HG02798 (cell line): Measurements from ENCODE around the gene MYH7B.

Experiments
- ATAC-seq: cut with Tn5 transposase; IDR thresholded peaks from one replicate; pipeline ENCODE4 v1.9.1; 2021; ENCODE audit warnings: mild to moderate bottlenecking; ENCODE audit not compliant: unreplicated experiment, poor library complexity

MYH7B gene

GRCh38 chr20:34943808-34944567, 11.7 kb upstream of the MYH7B start:
- ATAC-seq = no peak

GRCh38 chr20:34945315-34946077, 10.2 kb upstream of the MYH7B start:
- no peak for ATAC-seq

- ATAC-seq = no peak
Measured at GRCh38 chr20:34946661-34947060, 9.0 kb upstream of the MYH7B start.

- no peak for ATAC-seq
Measured at GRCh38 chr20:34947336-34947735, 8.3 kb upstream of the MYH7B start.

GRCh38 chr20:34948030-34948429, 7.6 kb upstream of the MYH7B start:
- no peak for ATAC-seq

GRCh38 chr20:34949120-34949519, 6.5 kb upstream of the MYH7B start:
- no peak for ATAC-seq

GRCh38 chr20:34951252-34951651, 4.4 kb upstream of the MYH7B start:
- ATAC-seq = no peak

GRCh38 chr20:34951652-34952051, 4.0 kb upstream of the MYH7B start:
- no peak for ATAC-seq

GRCh38 chr20:34952671-34953070, 3.0 kb upstream of the MYH7B start:
- no peak for ATAC-seq

GRCh38 chr20:34953960-34954359, 1.7 kb upstream of the MYH7B start:
- no peak for ATAC-seq

GRCh38 chr20:34954904-34955230, 801 bp upstream of the MYH7B start:
- ATAC-seq = no peak

GRCh38 chr20:34956041-34956458, 382 bp downstream of the MYH7B start:
- ATAC-seq = no peak

GRCh38 chr20:34956751-34957472, 1.2 kb downstream of the MYH7B start:
- no peak for ATAC-seq

- ATAC-seq = no peak
Measured at GRCh38 chr20:34964486-34964885, 8.8 kb downstream of the MYH7B start.

- no peak for ATAC-seq
Measured at GRCh38 chr20:34965051-34965450, 9.4 kb downstream of the MYH7B start.

- no peak for ATAC-seq
Measured at GRCh38 chr20:34967421-34967820, 11.8 kb downstream of the MYH7B start.

GRCh38 chr20:34968042-34968775, 12.5 kb downstream of the MYH7B start:
- ATAC-seq = no peak

GRCh38 chr20:34970193-34970840, 14.6 kb downstream of the MYH7B start:
- no peak for ATAC-seq

- no peak for ATAC-seq
Measured at GRCh38 chr20:34970846-34971560, 15.3 kb downstream of the MYH7B start.
